ENCODE measurements around the gene TRIM47. TPM values are rescaled to one million over a fixed set of nuclear protein-coding genes. Genes with fewer than 3 reads are reported as not detected.

TRIM47 gene
- total RNA-seq, 1 experiment from 2014 or later: 2.5 TPM

DNA sequence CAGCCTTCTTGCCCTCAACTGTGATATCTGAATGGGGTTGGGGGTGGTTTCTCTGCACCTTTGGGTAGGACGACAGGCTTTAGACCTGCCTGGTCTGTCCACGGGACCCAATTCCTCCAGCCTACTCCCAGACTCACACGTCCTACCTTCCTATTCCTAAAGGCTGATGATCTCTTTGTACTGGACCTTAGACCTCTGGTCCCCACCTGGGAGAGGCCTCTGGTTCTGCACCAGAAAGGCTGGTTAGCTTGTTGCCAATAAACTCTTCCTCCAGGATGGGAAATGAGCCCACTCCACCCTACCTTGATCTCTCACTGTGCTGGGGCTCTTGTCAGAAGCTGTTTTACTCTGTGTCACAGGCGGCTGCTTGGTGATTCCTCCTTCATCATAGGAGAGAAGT is 48.1 kb upstream of the TRIM47 start:
- Mint-ChIP-seq H3K27ac (ENCODE audit: unreplicated experiment) (no peak overlapping the region), H3K36me3 (ENCODE audit: insufficient read depth, unreplicated experiment) (no peaks in the 10 kb centered on the region), H3K27me3 (ENCODE audit: insufficient read depth, unreplicated experiment) (no peaks in the 10 kb centered on the region), H3K4me3 (ENCODE audit: unreplicated experiment) (no peak overlapping the region), H3K4me1 (ENCODE audit: low read depth, unreplicated experiment) (no peaks in the 10 kb centered on the region), H3K9me3 (ENCODE audit: unreplicated experiment) (no peaks in the 10 kb centered on the region)
- no TSS peak for BruUV-seq (replicated peaks)
- intact Hi-C loops (cut with micrococcal nuclease; ENCODE audit: unreplicated experiment): no loop called here
- CTCF ChIA-PET: no interaction called here
- no peak for TF ChIP-seq CTCF (IDR thresholded peaks at IDR 0.05; ENCODE audit: insufficient read depth in 1 of 2, low read depth in 1 of 2, low read length in 1 of 2, severe bottlenecking in 1 of 2, unreplicated experiment in 1 of 2)
- Histone ChIP-seq H3K36me3 (ENCODE audit: control insufficient read depth, insufficient read depth, low read length) (no peaks in the 10 kb centered on the region), H3K9me3 (no peaks in the 10 kb centered on the region), H3K4me1 (peaks cover 4% of the 10 kb centered on the region), H3K27me3 (replicated peaks; ENCODE audit: control insufficient read depth, insufficient read depth, low read length) (no peaks in the 10 kb centered on the region), H3K4me3 (ENCODE audit: low read depth, low read length) (no peak overlapping the region)
- POLR2A ChIA-PET: no interaction called here
- DNase-seq: no peak

GRCh38 chr17:75925912-75926311 is 47.5 kb upstream of the TRIM47 start:
- no peak overlapping the region for H3K4me3 ChIP-seq (ENCODE audit: low read depth, low read length)
- intact Hi-C loops (cut with micrococcal nuclease; ENCODE audit: unreplicated experiment): no loop called here
- TF ChIP-seq CTCF (IDR thresholded peaks at IDR 0.05; ENCODE audit: insufficient read depth in 1 of 2, low read depth in 1 of 2, low read length in 1 of 2, severe bottlenecking in 1 of 2, unreplicated experiment in 1 of 2): no peak
- no peaks in the 10 kb centered on the region; the same call in 1 of the 2 replicates for H3K36me3 ChIP-seq (ENCODE audit: control insufficient read depth, insufficient read depth, low read length)
- H3K27me3 ChIP-seq (replicated peaks; ENCODE audit: control insufficient read depth, insufficient read depth, low read length): no peaks in the 10 kb centered on the region
- H3K4me1 Mint-ChIP-seq (ENCODE audit: low read depth, unreplicated experiment): no peaks in the 10 kb centered on the region
- H3K9me3 Mint-ChIP-seq (ENCODE audit: unreplicated experiment): no peaks in the 10 kb centered on the region
- no peak overlapping the region for H3K27ac Mint-ChIP-seq (ENCODE audit: unreplicated experiment)
- no TSS peak for BruUV-seq (replicated peaks)
- H3K4me3 Mint-ChIP-seq (ENCODE audit: unreplicated experiment): no peak overlapping the region
- H3K9me3 ChIP-seq: no peaks in the 10 kb centered on the region
- CTCF ChIA-PET: no interaction called here
- no peaks in the 10 kb centered on the region for H3K27me3 Mint-ChIP-seq (ENCODE audit: insufficient read depth, unreplicated experiment)
- POLR2A ChIA-PET: no interaction called here
- no peaks in the 10 kb centered on the region for H3K36me3 Mint-ChIP-seq (ENCODE audit: insufficient read depth, unreplicated experiment)
- DNase-seq: no peak
- H3K4me1 ChIP-seq: no peaks in the 10 kb centered on the region; the same call in 1 of the 2 replicates

GRCh38 chr17:75925103-75925502 is 46.7 kb upstream of the TRIM47 start:
- H3K4me1 ChIP-seq: no peaks in the 10 kb centered on the region
- intact Hi-C loops (cut with micrococcal nuclease; ENCODE audit: unreplicated experiment): no loop called here
- Mint-ChIP-seq H3K9me3 (ENCODE audit: unreplicated experiment) (no peaks in the 10 kb centered on the region), H3K27me3 (ENCODE audit: insufficient read depth, unreplicated experiment) (no peaks in the 10 kb centered on the region), H3K4me3 (ENCODE audit: unreplicated experiment) (no peak overlapping the region), H3K4me1 (ENCODE audit: low read depth, unreplicated experiment) (no peaks in the 10 kb centered on the region), H3K27ac (ENCODE audit: unreplicated experiment) (no peak overlapping the region), H3K36me3 (ENCODE audit: insufficient read depth, unreplicated experiment) (no peaks in the 10 kb centered on the region)
- no peak for TF ChIP-seq CTCF (IDR thresholded peaks at IDR 0.05; ENCODE audit: insufficient read depth in 1 of 2, low read depth in 1 of 2, low read length in 1 of 2, severe bottlenecking in 1 of 2, unreplicated experiment in 1 of 2)
- H3K9me3 ChIP-seq: no peaks in the 10 kb centered on the region
- no peaks in the 10 kb centered on the region for H3K27me3 ChIP-seq (replicated peaks; ENCODE audit: control insufficient read depth, insufficient read depth, low read length)
- H3K4me3 ChIP-seq (ENCODE audit: low read depth, low read length): no peak overlapping the region
- no peak for DNase-seq
- no peaks in the 10 kb centered on the region; the same call in 1 of the 2 replicates for H3K36me3 ChIP-seq (ENCODE audit: control insufficient read depth, insufficient read depth, low read length)
- no TSS peak for BruUV-seq (replicated peaks)
- ChIA-PET POLR2A (no interaction called here), CTCF (no interaction called here)
